Glomerular visceral epithelial cell (primary cell): Measurements from ENCODE around the gene DOC2B.
"Not testable (repeated sequence)": the region's sequence is repeated elsewhere in the genome, so short reads cannot be mapped to it uniquely, and the experiment has no call there.

ENCODE experiments used
- DNase-seq: peaks from one replicate; pipeline ENCODE4 v3.0.0-alpha.2; 2016; ENCODE audit errors: extremely low spot score

The DOC2B gene

DNA sequence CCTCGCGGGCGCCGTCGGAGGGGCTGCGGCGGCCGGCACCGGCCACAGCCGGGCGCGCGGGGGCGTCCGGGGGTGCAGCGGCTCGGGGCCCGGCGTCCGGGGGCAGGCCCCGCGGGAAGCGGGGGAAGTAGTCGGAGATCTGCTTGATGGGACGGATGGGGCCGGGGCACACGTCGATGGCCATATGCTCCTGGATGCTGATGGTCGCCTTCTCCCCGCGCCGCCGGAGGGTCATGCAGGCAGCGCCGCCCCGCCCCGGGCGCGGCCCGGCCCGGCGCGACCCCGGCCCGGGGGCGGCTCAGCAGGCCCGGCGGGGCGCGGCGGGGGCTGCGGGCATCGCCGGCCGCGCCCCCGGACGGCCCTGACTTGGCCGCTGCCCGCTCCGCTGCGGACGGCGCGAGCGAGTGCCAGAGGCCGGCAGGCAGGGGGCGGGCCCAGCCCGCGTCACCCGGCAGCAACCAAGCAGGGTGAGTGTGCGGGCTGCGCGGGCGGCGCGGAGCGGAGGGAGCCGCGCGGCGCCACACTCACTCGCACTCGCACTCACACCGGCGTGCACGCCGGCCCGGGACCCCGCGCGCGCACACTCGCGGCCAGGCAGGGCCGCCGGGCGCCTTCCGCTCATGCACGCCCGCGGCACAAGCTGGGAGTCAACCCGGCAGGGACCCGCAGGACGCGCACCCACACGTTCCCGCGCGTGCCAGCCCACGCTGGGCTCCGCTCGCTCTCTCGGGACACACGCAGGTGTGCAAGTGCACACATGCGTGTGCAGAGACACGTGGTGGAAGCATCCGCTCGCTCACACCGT, at the start of gene DOC2B:
TSS of gene DOC2B (minus strand) at position 406 of the 805 bp plus-strand sequence. CDS start at position 235, 171 bp downstream.
- no peak for DNase-seq

DNA sequence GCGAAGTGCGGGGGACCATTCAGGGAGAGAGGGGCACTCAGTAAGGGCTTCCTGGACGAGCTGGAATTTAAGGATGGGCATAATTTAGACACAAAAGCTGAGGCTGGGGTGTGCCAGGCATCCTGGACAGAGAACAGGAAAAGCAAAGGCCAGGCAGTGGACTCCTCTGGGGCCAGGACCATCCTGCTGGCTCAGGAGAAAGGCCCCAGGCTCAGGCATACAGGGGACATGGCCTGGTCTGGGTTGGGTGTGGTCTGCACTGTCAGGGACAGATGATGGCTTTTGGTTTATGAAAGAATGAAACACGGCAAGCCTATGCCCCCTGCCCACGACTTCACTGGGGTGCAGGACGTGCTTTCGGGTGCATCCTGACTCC, 48.9 kb upstream of the DOC2B start:
- DNase-seq, result no peak

DNA sequence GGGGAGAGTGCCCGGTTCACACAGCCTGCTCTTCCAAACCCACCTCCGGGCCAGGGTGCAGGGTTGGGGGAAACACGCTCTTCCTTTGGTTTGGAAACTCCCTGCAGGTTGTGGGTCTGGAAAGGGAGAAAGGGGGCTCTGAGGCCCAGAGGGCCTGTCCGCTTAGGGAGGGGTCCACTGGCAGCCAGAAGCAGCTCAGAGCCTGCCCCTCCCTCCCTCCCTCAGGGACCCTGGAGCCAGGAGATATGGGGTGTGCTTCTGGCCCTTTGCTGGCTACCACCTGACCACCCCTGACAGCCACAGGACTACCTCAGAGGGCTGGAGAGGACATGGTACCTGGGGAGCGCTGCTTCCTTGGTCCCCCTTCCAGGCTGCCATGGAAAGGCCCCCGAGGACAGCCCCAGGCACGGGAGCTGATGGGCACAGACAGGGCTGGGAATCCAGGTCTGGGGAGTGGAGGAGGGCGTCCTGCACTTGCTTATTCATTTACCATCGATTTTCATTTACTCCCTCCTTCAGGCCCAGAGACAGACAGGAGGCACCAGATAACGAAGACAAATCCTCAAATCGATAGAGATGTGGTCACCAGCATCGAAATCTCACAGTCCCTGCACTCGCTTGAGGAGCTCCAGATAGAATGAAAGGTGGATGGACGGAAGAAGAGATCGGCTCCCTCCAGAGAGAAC, 48.4 kb upstream of the DOC2B start:
- DNase-seq, result no peak

DNA sequence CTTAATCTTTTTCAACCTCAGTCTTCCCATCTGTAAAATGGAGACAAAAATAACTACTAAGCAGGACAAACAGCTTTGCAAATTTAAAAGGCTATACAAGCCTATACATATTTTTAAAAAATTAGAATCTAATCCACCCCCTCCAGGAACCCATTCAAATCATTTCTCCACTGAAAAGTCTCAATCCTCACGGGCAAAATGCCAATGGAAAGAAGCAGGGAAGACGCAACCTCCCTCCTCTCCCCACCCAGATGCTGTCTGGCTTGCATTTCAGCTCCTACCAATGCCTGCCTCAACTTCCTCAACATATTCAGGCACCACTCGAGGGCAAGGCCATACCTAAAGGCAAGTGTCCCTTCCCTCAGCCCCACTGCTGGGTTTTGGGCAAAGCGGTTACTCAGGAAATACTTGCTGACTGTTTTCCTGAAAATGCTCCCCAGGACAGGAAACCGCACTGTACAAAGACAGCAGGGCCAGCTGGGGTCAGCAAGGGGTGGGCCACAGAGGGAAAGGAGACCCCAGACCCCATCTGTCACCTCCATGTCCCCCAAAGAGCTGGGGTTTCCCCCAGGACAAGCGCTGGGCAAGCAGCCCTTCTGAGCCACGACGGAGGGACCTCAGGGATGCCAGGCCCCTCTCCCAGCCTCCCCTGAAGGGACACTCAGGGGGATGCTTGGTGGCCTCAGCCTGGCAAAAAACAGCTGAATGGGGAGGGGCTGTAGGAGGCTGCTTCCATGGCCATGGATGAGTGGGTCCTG, 47.7 kb upstream of the DOC2B start:
- DNase-seq, result no peak

DNA sequence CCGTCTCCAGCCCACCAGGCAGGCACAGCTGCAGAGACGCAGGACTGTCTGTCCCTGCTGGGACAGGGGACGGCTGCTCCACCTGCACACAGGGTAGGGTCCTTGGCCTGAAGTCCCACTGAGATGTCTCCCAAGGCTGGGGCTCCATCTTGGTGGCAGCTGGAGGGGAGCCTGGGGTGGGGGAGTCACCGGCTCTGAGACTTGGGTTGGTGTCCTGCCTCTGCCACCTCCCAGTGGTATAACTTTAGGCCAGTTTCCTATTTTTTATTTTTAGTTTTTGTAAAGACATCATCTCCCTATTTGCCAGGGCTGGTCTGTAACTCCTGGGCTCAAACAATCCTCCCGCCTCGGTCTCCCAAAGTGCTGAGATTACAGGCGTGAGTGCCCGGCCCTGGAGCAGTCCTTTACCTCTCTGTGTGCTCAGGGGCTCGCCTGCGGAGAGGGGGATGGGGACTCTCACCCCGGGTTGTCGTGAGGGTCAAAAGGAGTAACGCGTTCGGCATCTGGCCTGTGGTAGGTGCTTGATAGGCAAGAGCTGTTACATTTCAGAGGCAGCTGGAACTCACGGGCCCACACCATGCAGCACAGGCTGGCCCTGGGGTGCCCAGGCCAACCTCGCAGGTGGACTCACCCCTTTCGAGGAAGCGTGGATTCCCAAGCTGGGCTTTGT, 46.6 kb upstream of the DOC2B start:
- DNase-seq, result no peak

DNA sequence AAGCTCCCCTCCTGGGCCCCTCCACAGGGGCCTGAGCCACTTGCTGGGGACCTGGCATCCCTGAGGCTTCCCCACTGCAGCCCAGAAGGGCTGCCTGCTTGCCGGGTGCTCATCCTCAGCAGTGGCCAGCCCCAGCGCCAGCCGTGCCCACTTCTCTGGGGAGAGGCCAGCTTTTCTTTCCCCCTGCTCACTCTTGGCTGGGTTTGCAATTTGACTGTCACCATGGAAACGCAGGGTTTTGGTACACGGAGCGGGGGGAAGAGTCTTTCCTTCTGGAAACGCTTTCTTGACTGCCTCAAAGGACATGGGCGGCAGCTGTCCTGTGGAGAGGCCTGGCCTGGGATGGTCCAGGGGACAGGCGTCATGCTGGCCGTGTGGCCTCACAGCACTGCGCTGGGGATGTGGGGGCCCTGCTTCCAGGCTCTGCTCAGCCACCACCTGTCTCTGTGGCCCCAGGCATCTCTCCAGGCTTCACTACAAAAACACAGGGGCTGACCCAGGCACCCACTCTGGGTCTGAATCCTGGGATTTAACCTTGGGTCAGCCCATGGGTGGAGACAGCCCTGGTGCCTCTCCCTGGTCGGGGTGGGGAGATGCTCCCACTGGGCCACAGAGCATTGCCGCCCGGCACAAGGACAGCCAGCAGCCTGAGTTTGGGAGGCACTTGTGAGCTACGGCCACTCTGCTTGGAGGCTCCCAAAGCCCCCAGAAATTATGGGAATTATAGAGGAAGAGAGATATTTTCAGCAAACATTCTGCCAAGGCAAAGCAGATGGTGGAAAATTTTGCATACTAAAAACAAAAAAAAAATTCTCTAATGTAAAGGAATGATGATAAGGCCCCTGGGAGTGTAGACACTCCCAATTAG, 45.9 kb upstream of the DOC2B start:
- no peak for DNase-seq

DNA sequence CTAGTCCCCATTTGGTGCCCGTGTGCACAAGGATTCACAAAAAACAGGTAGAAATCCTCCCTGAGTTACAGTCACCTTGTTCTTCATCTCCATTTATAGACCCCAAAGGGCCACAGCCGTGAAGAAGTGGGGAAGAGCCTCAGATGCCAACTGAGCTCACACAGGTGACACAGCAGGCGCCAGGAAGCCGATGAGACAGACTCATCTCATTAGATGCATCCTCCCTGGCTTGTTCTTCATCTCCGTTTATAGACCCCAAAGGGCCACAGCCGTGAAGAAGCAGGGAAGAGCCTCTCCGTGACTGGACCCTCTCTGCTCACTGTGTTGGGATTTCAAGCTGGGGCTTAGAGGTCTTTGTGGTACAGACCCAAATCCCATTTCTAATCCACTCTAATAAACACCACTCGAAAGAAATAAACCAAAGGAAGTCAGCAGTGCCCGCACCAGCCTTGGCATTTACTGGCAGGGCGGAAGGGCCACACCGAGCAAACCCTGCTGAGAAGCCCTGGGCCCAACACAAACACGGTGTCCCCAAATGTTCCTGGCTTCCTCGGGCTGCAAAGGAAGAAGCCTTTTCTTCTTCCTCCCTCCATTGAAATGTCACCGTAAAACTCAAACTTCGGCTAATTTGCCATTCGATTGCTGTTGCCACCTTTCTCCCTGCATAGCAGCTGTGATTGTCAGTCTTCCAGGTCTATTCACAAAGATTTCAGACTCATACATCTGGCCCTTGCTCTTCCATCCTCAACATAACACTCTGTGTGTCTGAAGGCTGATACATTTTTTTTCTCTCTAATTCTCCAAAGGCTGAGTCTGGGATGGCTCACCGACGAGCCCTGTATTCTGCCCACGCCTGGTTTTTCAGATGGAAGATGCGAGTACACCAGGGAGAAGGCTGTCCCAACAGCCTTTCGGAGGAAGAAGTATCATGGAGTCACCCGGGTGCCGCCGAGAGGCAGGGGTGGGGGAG, 44.9 kb upstream of the DOC2B start:
- DNase-seq, result no peak

DNA sequence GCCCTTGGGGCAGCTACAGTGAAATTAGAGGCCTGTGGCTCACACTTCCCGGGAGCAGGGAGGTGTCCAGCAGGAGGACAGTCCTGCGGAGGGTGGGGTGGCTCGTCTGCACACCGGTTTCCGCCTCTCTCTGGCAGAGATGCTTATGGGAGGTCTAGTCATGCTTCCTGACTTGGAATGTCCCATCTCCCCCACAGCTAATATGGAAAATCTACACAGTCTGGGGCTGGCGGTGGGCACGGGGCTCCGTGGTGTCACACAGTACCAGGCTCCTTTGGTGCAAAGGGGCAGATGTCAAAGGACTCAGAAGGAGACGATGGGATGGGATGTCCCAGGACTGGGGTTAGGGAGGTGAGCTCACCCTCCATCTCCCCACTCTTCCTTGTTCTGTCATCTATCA, 44.1 kb upstream of the DOC2B start:
- no peak for DNase-seq

DNA sequence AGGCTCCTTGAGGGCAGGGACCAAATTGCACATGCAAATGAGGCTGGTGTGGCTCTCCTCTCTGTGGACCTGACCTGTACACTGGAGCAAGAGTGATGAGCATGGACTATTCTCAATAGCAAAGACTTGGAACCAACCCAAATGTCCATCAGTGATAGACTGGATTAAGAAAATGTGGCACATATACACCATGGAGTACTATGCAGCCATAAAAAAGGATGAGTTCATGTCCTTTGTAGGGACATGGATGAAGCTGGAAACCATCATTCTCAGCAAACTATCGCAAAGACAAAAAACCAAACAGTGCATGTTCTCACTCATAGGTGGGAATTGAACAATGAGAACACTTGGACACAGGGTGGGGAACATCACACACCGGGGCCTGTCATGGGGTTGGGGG, 43.1 kb upstream of the DOC2B start:
- not testable (repeated sequence) for DNase-seq

DNA sequence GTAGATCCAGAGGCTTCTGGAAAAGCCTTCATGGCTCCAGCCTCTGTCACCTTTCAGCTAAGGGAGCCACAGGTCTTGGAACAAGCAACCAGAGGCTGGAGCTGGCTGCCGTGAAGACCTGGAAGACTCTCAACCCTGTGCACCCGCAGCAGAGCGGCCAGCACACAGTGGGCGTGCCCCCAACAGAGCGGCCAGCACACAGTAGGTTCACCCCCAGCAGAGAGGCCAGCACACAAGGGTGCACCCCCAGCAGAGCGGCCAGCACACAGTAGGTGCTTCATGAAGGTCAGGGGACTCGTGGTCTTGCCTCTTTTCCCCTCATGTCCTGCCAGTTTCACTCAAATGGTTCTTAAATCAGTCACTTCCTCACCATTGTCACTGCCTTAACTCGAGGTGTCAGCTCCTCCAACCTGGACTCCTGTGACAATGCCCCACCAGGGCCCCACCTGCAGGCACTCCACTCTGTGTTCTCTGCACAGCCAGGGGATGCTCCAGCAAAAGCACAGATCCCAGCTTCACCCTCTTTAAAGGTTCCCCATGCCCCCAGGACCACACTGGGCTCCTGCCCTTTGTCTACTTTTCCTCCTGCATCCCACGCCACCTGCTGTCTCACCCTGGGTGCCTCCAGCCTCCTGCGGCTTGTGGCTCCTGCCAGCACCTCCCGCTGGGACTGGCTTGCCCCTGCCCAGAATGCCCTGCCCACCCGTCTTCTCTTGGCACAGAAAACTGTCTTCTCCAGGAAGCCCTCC, 42.4 kb upstream of the DOC2B start:
- no peak for DNase-seq

DNA sequence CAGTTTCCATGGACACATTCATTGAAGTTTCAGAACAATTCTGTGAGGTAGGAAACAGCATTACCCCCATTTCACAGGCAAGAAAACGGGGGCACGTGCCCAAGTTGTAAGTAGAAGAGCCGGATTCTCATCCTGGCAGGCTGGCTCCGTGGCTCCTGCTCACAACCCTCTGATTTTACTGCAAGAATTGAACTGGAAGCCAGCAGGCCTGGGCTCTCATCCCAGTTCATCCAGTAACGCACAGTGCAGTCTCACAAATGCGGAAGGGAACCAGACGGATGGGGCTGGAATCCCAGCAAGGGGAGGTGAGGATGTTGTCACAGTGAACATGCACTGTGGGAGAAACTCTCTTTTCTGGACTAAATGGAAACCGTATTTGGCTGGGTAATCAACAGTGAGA, 40.7 kb upstream of the DOC2B start:
- DNase-seq, result no peak

DNA sequence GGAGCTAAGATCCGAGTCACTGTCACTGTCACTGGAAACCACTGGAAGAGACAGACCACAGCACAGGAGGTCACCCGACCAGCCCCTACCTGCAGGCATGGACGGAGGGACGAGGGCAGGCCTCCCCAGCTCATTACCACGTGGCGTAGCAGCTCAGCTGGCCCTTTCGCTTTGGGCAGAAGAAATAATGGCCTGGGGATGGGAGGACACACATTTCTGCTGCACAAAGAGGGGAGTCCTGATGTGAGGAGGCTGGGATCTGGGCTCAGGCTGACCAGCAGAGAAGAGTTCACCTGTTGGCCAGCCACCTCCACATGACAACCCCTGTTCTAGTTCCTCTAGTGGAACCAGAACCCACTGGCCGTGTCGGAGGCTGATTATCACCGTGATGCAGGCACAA, 38.2 kb upstream of the DOC2B start:
- no peak for DNase-seq

DNA sequence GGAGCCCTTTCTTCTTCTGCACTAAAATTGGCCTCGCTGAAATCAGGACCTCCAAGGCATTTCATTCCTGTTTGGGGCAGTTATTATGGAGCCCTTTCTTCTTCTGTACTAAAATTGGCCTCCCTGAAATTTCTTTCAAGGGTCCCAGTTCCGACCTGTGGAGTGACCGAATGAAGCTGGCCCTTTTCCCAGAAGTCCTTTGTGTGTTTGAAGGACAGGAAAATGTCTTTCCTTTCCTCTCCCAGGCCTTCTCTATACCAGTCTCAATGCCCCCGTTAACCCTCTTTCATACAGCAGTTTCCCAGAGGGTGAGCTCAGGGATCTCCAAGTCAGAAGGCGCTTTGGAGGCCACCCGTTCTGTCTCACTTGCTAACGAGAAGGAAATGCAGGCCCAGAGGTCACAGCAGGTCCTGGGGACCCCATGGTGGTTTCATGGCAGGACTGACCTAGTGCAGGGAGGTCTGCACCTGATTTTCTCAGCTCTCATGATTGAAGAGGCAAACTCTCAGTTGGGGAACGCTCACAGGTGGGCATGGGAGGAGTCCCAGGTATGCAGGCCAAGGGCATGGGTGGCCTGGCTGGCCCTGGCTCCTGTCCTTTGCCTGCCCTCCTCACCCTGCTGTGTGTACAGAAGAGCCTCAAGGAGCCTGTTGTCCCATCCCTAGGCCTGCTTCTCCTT, 37.1 kb upstream of the DOC2B start:
- DNase-seq, result no peak

DNA sequence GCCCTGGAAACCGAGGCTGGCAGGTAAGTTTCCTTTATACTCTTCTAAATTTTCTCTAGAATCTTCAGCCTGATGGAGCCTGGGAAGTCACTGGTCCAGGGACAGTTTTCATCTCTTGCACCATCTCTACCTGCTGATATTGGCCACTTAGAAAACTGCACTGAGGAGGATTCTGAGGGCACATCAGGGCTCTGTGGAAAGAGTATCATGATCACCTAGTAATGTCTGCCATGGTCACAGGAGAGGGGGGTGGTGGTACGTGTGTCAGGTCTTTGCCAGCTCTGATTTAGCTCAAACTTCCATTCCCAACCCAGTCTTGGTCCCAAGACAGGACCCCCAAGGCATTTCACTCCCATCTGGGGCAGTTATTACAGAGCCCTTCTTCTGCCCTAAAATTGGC, 35.2 kb upstream of the DOC2B start:
- DNase-seq, result no peak

DNA sequence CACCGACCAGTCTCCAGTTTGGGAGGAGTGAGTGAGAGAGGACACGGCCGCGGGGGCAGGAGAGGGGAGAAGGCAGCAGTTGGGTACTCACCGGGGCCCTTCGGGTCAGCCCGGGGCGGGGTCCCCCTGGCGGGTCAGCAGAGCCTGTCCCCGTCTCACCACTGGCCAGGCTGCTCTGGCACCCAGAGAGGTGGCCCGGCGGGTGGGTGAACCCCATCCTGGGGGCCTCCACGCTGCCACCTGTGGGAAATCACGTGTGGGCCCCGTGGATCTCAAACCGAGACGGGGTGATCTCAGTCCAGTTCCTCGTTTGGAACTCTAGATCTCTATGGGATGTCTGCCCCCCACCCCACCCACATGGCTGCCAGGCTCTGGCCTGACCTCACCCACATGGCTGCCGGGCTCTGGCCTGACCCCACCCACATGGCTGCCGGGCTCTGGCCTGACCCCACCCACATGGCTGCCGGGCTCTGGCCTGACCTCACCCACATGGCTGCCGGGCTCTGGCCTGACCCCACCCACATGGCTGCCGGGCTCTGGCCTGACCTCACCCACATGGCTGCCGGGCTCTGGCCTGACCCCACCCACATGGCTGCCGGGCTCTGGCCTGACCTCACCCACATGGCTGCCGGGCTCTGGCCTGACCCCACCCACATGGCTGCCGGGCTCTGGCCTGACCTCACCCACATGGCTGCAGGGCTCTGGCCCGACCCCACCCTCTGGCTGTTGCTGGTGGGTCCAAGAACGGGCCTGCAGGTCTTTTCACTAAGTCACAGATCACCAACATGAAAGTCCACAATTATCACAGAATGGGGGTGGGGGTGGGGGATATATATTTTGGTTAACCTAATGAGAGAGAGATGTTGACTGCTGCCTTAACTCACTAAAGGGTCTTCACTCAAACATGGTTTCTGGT, 34.4 kb upstream of the DOC2B start:
- DNase-seq, result peak; percentile 17

DNA sequence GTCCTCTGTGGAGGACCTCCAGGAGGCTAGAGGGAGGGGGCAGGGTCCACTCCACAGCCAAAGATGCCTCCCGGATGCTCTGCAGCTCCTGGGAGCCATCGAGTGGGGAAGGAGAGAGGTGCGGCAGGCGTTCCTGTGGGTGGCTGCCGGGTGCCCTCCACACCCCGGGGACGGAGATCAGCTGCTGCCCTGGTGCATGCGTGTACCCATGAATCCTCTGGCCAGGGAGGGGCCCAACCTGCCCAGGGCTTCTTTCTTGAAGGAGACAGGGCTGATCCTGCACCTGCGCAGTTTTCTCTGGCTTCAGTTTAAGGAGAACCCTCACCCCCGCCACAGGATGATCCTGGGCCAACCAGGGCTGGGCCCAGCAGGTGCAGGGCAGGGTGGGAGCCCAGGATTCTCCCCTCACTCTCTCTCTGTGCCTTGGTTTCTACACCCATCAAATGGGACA, 33.5 kb upstream of the DOC2B start:
- DNase-seq, result no peak

DNA sequence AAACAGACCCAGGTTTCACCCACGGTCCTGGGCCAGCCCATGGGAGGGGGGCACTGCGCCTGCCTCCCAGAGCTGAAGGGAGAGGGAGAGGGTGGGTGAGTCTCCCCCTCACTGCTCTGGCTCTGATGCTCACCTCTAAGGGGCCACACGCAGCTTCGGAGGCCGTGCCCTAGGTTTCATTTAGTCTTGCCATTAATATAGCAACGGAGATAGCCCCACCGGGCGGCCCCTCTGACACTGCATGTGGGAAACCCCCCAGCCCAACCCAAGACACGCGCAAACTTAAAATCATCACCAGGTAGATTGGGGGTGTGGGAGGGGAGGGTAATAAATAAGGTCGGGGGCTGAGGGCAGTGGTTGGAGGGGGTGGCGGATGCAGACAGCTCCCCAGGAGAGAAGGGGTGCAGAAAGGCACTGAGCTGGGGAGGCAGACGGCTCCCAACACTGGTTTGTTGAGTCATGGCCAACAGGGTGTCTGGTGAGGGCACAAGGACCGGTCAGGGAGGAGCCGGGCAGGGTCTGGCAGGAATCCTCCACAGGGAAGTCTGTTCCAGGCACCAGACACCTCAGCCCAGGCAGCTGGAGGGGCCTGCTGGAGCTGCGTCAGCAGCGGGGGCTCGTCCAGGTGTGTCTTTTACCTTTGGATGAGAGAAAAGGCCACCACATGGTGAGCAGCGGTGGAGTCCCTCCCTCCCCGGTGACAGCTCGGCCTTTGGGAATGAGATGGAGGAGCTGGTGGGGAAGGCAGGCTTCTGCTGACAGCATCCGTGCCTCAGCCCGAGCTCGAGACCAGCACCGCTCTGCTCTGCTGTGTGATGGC, 32.0 kb upstream of the DOC2B start:
- DNase-seq, result no peak
